Epithelial cell of proximal tubule (primary cell): Measurements from ENCODE around the gene XPO1. TPM values are rescaled to one million over a fixed set of nuclear protein-coding genes. Genes with fewer than 3 reads are reported as not detected.
A peak's percentile ranks its signal among the peaks of the same experiment; 100 is the strongest.
"Not testable (repeated sequence)": the region's sequence is repeated elsewhere in the genome, so short reads cannot be mapped to it uniquely, and the experiment has no call there.

Source experiments
- DNase-seq: peaks from one replicate; pipeline ENCODE4 v3.0.0-alpha.2; 2011; ENCODE audit warnings: low read depth
- H3K4me3 ChIP-seq: 2 replicates; pipeline ENCODE4 v1.5.1; 2011; ENCODE audit warnings: low read depth, mild to moderate bottlenecking, low read length
- CTCF ChIP-seq: conservative IDR thresholded peaks from 2 replicates; pipeline ENCODE4 v1.5.1; 2012; ENCODE audit warnings: low read depth, mild to moderate bottlenecking, low read length
- total RNA-seq: library from RNA; depleted of rRNA; stranded (reverse); fragments of >200 nt; gene quantifications from 2 replicates; pipeline ENCODE4 v1.2.3, GENCODE V29; 2015

XPO1 gene
- total RNA-seq, 1 donor from 2014 or later: 104 TPM

DNA sequence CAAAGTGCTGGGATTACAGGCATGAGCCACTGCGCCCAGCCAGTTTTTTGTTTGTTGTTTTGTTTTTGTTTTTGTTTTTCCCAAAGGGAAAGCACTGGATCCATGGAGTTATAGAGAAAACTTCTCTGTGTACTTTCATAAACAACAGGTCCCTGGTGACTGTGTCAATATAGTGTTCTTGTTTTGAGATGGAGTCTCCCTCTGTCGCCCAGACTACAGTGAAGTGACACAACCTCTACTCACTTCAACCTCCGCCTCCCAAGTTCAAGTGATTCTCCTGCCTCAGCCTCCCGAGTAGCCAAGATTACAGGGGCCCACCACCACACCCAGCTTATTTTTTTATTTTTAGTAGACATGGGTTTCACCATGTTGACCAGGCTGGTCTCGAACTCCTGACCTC lies 83.8 kb downstream of the XPO1 start:
- DNase-seq: no peak
- no peak overlapping the region for H3K4me3 ChIP-seq
- no peak for TF ChIP-seq CTCF

DNA sequence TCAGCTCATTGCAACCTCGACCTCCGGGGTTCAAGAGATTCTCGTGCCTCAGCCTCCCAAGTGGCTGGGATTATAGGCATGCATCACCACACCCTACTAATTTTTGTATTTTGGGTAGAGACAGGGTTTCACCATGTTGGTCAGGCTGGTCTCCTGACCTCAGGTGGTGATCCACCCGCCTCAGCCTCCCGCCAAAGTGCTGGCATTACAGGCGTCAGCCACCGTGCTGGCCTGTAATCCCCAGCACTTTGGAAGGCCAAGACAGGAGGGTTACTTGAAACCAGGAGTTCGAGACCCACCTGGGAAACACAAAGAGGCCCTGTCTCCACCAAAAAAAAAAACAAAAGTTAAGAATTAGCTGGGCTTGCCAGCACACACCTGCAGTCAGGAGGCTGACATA lies 85.8 kb downstream of the XPO1 start:
- no peak overlapping the region for H3K4me3 ChIP-seq
- no peak for DNase-seq
- TF ChIP-seq CTCF: no peak

- DNase-seq: no peak
- no peak for TF ChIP-seq CTCF
Measured at GRCh38 chr2:61451178-61451577, 87.0 kb downstream of the XPO1 start.

GRCh38 chr2:61450144-61450543 lies 88.0 kb downstream of the XPO1 start:
- peak; percentile 52 for DNase-seq
- TF ChIP-seq CTCF: no peak
- H3K4me3 ChIP-seq: no peak overlapping the region

More at GRCh38 chr2:61451178-61451577, 87.0 kb downstream of the XPO1 start:
- H3K4me3 ChIP-seq: no peak overlapping the region

- no peak overlapping the region for H3K4me3 ChIP-seq
- no peak for DNase-seq
- TF ChIP-seq CTCF: no peak
Measured at GRCh38 chr2:61448229-61448628, 89.9 kb downstream of the XPO1 start.

GRCh38 chr2:61446971-61447370 lies 91.2 kb downstream of the XPO1 start:
- not testable (repeated sequence) for H3K4me3 ChIP-seq, DNase-seq

DNA sequence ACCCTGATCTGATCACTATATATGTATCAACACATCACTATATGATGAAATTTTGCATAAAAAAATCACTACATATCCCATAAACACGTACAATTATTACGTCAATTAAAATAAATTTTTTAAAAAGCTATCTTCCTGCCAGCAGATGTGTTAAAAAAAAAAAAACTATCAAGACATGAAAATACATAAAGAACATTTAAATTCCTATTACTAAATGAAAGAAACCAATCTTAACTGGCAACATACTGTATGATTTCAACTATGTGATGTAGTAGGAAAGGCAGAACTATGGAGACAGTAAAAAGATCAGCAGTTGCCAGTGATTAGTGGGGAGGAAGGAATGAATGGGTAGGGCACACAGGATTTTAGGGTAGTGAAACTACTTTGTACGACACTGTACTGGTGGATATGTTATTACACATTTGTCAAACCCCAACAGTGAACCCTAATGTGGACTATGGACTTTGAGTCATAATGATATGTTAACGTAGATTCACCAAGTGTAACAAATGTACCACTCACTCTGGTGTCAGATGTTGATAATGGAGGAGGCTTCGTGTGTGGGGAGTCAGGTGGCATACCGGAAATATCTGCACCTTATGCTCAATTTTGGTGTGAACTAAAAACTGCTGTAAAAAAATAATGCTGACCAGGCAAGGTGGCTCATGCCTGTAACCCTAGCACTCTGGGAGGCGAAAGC lies 94.7 kb downstream of the XPO1 start:
- TF ChIP-seq CTCF: no peak
- peak overlapping the region; percentile 24 for H3K4me3 ChIP-seq
- DNase-seq: peak; percentile 86
